Activated naive CD8-positive, alpha-beta T cell (primary cell): ENCODE results near the gene SLC25A13.

Experiments used
- H3K27ac Mint-ChIP-seq: one replicate; pipeline ENCODE4 v1.8.0; 2021; ENCODE audit warnings: mixed read lengths
- H3K27me3 Mint-ChIP-seq: one replicate; pipeline ENCODE4 v1.8.0; 2021; ENCODE audit warnings: mixed read lengths
- H3K36me3 Mint-ChIP-seq: one replicate; pipeline ENCODE4 v1.8.0; 2021; ENCODE audit warnings: mixed read lengths
- H3K4me1 Mint-ChIP-seq: one replicate; pipeline ENCODE4 v1.8.0; 2021; ENCODE audit warnings: low read depth, mixed read lengths
- H3K4me3 Mint-ChIP-seq: one replicate; pipeline ENCODE4 v1.8.0; 2021; ENCODE audit warnings: mild to moderate bottlenecking, mixed read lengths
- H3K9me3 Mint-ChIP-seq: one replicate; pipeline ENCODE4 v1.8.0; 2021; ENCODE audit warnings: low read depth, mixed read lengths

SLC25A13 gene

DNA sequence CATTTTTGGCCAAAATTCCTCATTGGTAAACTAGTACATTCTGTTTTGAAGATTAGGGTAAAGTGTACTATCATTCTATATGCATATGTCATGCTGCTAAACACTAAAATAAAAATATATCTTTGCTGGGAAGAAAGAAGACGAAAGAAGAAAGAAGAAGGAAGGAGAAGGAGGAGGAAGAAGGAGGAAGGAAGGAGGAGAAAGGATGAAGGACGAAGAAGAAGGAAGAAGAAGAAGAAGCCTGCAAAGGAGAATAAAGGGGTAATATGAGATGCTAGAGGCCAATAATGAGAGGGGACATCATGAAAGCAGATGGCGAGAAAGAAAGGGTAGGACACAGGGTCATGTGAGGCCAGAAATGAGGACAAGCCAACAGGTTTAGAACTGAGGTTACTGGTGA lies 8.0 kb downstream of the SLC25A13 start:
- H3K4me1 Mint-ChIP-seq = peaks cover 35% of the 10 kb centered on the region
- peaks cover 10% of the 10 kb centered on the region for H3K36me3 Mint-ChIP-seq
- no peaks in the 10 kb centered on the region for H3K9me3 Mint-ChIP-seq
- no peak overlapping the region for H3K27ac Mint-ChIP-seq
- no peaks in the 10 kb centered on the region for H3K27me3 Mint-ChIP-seq
- H3K4me3 Mint-ChIP-seq = no peak overlapping the region

DNA sequence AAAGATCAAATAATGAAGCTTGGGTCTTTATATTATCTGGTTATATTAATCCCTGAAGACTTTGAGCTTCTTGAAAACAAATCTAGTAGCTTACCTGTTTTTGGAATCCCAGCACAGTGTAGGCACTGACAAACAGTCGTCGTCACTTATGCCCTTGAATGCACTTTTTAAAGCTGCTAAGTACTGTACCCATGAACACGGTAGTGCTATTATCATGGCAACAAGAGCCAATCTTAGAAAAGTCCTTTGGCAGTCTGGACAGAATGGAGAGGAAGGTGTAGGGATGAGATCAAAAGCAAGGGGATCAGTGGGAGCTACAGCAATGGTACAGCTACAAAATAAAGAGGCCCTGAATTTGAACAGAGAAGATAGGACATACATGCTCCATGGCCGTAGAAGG lies 9.4 kb downstream of the SLC25A13 start:
- H3K9me3 Mint-ChIP-seq = no peaks in the 10 kb centered on the region
- no peaks in the 10 kb centered on the region for H3K27me3 Mint-ChIP-seq
- peaks cover 11% of the 10 kb centered on the region for H3K36me3 Mint-ChIP-seq
- H3K27ac Mint-ChIP-seq = no peak overlapping the region
- peaks cover 38% of the 10 kb centered on the region for H3K4me1 Mint-ChIP-seq
- H3K4me3 Mint-ChIP-seq = no peak overlapping the region

DNA sequence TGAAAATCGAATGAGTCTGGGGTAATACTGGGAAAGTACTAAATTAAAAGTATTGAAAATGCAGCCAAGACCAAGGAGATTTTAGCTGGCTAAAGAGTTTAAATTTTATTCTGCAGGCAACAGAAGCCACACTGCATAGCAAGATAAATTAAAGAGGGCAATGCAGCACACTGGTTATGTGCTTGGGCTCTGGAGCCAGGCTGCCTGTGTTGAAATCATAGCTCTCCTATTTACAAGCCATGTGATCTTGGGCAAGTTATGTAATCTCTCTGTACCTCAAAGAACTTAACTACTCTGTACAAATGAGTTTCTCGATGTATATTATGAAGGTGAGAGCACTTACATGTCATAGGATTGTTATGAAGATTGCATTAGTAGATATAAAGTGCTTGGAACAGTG lies 9.9 kb downstream of the SLC25A13 start:
- peaks cover 38% of the 10 kb centered on the region for H3K4me1 Mint-ChIP-seq
- no peaks in the 10 kb centered on the region for H3K27me3 Mint-ChIP-seq
- no peaks in the 10 kb centered on the region for H3K9me3 Mint-ChIP-seq
- no peak overlapping the region for H3K27ac Mint-ChIP-seq
- H3K36me3 Mint-ChIP-seq = peaks cover 11% of the 10 kb centered on the region
- H3K4me3 Mint-ChIP-seq = no peak overlapping the region

DNA sequence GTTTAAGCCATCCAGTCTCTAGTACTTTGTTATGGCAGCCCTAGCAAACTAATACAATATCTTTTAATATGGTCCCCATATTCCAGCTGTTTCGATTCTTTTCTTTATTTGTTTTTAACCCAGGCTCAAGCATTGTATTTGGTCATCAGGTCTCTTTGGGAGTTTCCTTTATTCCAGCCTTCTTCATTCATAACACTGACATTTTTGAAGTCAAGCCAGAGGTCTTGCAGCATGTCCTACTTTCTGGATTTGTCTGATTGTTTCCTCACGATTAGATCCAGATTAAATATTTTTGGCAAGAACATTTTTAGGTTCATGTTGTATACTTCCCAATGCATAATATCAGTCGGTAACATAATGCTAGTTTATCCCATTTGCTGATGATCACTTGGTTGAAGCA lies 11.8 kb downstream of the SLC25A13 start:
- Mint-ChIP-seq H3K36me3 (peaks cover 8% of the 10 kb centered on the region), H3K9me3 (no peaks in the 10 kb centered on the region), H3K27ac (no peak overlapping the region), H3K4me3 (no peak overlapping the region), H3K27me3 (no peaks in the 10 kb centered on the region), H3K4me1 (peaks cover 39% of the 10 kb centered on the region)

GRCh38 chr7:96308950-96309263 lies 13.0 kb downstream of the SLC25A13 start:
- Mint-ChIP-seq H3K9me3 (no peaks in the 10 kb centered on the region), H3K27me3 (no peaks in the 10 kb centered on the region), H3K4me3 (no peak overlapping the region), H3K36me3 (peaks cover 11% of the 10 kb centered on the region), H3K27ac (no peak overlapping the region), H3K4me1 (peaks cover 44% of the 10 kb centered on the region)

DNA sequence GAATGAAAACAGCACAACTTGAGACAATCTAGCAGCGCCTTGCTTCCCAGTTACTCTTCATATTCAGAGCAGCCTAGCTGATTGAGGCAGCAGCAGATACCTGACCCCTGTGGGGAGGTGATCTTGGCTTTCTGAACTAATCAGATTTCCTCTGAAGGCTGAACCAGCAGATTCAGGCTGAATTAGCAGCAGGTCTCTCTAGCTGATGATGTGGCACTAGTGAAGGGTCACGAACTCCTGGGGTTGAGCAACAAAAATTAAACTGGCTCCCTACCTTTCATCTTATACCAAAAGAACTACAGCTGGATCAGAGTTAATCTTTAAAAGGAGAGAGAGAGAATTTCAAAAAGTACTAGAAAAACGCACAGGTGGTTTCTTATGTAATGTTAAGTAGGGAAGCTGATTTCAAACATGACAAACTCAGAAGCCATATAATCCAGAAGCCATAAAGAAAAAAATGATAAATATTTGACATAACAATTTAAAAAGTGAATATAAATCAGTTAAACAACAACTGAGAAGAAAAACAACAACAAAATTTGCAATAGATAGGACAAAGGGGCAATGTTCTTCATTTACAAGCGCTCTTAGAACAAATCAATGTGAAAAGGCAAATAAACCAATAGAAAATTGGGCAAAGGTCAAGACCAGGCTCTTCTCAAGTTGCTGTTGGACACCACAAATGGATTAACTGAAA lies 13.5 kb downstream of the SLC25A13 start:
- peaks cover 48% of the 10 kb centered on the region for H3K4me1 Mint-ChIP-seq
- no peak overlapping the region for H3K27ac Mint-ChIP-seq
- H3K4me3 Mint-ChIP-seq = no peak overlapping the region
- H3K27me3 Mint-ChIP-seq = no peaks in the 10 kb centered on the region
- H3K9me3 Mint-ChIP-seq = no peaks in the 10 kb centered on the region
- H3K36me3 Mint-ChIP-seq = peaks cover 11% of the 10 kb centered on the region

DNA sequence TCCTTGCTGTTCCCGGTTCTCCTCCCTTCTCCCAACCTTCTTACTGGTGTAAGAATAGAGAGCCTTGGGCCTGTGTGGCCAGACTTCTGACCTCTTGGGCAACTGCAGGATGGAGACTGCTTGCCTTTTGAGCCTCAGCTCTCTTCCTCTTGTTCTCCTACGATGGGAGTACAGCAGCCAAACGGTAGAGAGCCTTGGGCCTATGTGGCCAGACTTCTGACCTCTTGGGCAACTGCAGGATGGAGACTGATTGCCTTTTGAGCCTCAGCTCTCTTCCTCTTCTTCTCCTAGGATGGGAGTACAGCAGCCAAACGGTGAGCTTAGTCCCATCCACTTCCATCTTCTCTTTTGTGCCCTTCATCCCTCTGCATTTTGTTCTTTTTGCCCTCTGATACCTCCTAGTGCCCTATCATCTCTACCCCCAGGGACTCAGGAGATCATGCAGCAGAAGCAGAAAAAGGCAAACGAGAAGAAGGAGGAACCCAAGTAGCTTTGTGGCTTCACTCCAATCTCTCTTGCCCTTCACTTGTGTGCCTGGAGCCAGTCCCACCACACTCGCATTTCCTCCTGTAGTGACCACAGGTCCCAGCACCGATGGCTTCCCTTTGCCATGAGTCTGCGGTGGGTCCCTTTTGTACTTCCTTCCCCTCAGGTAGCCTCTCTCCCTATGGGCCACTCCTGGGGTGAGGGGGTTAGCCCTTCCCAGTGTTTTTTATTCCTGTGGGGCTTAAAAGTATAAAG lies 15.3 kb downstream of the SLC25A13 start:
- H3K27me3 Mint-ChIP-seq = no peaks in the 10 kb centered on the region
- peaks cover 52% of the 10 kb centered on the region for H3K4me1 Mint-ChIP-seq
- no peaks in the 10 kb centered on the region for H3K9me3 Mint-ChIP-seq
- no peak overlapping the region for H3K4me3 Mint-ChIP-seq
- H3K36me3 Mint-ChIP-seq = peaks cover 11% of the 10 kb centered on the region
- H3K27ac Mint-ChIP-seq = no peak overlapping the region

DNA sequence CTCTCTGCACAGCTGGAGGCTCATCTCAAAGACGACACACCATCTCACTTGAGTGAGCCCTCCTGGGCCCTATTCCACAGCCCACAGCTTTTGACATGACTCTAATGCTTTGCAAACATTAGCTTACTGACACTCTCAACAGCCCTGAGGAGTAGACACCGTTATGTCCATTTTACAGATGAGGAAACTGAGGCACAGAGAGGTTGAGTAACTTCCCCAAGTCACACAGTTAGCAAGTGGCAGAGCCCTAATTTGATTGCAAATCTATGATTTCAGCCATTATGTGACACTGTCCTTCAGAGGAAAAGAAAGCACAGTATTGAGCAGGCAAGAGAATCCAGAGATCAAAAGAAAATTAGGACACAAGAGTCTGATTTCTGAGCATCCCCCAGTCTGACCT lies 16.0 kb downstream of the SLC25A13 start:
- no peaks in the 10 kb centered on the region for H3K9me3 Mint-ChIP-seq
- H3K27ac Mint-ChIP-seq = no peak overlapping the region
- no peak overlapping the region for H3K4me3 Mint-ChIP-seq
- H3K36me3 Mint-ChIP-seq = peaks cover 11% of the 10 kb centered on the region
- H3K27me3 Mint-ChIP-seq = no peaks in the 10 kb centered on the region
- peaks cover 50% of the 10 kb centered on the region for H3K4me1 Mint-ChIP-seq

GRCh38 chr7:96304573-96304972 lies 17.3 kb downstream of the SLC25A13 start:
- H3K9me3 Mint-ChIP-seq = no peaks in the 10 kb centered on the region
- peaks cover 51% of the 10 kb centered on the region for H3K4me1 Mint-ChIP-seq
- no peaks in the 10 kb centered on the region for H3K27me3 Mint-ChIP-seq
- peak overlapping the region; percentile 87 for H3K27ac Mint-ChIP-seq
- peaks cover 11% of the 10 kb centered on the region for H3K36me3 Mint-ChIP-seq
- peak overlapping the region; percentile 9 for H3K4me3 Mint-ChIP-seq

- H3K4me3 Mint-ChIP-seq = peak overlapping the region; percentile 9
- H3K27ac Mint-ChIP-seq = peak overlapping the region; percentile 87
These were observed 18.0 kb downstream of the SLC25A13 start for GRCh38 chr7:96303686-96304443.

DNA sequence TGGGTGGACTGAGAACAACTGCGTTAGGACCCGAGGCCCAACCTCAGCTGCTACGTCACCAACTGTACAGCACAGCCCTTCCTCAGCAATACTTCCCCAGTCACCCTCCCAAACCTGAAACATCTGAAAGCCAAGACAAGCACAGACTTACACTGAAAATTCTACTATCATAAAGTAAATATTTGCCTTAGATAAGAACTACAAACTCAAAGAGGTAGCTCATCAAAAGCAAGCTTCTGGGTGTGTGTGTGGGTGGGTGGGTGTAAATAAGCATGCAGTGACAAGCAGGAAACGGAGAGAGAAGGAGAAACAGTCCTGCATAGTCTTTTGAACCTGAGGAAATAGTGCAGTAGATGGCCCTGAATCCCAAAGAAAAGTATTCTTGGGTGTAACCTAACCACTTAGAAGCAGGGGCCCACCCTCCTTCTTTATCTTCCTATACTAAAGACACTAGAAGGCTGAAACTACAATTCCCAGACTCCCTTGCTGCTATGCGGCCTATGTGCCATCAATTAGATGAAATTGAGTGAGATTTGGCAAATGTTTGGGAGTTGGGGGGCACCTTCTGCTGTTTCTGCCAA lies 18.7 kb downstream of the SLC25A13 start:
- H3K4me1 Mint-ChIP-seq = peaks cover 42% of the 10 kb centered on the region
- H3K9me3 Mint-ChIP-seq = no peaks in the 10 kb centered on the region
- H3K4me3 Mint-ChIP-seq = no peak overlapping the region
- peaks cover 6% of the 10 kb centered on the region for H3K36me3 Mint-ChIP-seq
- H3K27ac Mint-ChIP-seq = peak overlapping the region; percentile 87
- H3K27me3 Mint-ChIP-seq = no peaks in the 10 kb centered on the region

More at GRCh38 chr7:96303686-96304443, 18.0 kb downstream of the SLC25A13 start:
- Mint-ChIP-seq H3K4me1 (peaks cover 46% of the 10 kb centered on the region), H3K36me3 (peaks cover 11% of the 10 kb centered on the region), H3K27me3 (no peaks in the 10 kb centered on the region), H3K9me3 (no peaks in the 10 kb centered on the region)

- Mint-ChIP-seq H3K27me3 (no peaks in the 10 kb centered on the region), H3K4me1 (peaks cover 40% of the 10 kb centered on the region), H3K36me3 (peaks cover 6% of the 10 kb centered on the region), H3K4me3 (no peak overlapping the region), H3K9me3 (no peaks in the 10 kb centered on the region), H3K27ac (no peak overlapping the region)
These were observed 20.9 kb downstream of the SLC25A13 start for GRCh38 chr7:96300986-96301385.

DNA sequence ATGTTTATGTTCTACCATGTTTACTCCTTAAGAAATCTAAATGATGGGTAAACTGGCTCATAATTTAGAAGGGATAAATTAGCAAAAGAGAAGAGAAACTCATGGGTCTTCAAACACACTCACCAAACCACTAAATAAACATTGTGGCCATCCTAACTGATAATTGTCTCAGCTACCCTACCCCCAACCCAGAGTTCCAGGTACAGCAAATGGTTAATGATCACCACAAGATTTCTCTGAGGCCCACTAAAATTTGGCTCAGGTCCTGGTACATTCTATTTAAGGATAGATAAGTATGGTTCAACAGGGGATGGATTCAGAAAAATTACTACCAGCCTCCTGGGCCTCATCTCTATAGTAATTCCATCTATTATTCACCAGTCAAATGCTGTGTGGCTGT lies 21.4 kb downstream of the SLC25A13 start:
- peaks cover 8% of the 10 kb centered on the region for H3K36me3 Mint-ChIP-seq
- H3K4me3 Mint-ChIP-seq = no peak overlapping the region
- no peaks in the 10 kb centered on the region for H3K27me3 Mint-ChIP-seq
- peaks cover 36% of the 10 kb centered on the region for H3K4me1 Mint-ChIP-seq
- H3K9me3 Mint-ChIP-seq = no peaks in the 10 kb centered on the region
- no peak overlapping the region for H3K27ac Mint-ChIP-seq

DNA sequence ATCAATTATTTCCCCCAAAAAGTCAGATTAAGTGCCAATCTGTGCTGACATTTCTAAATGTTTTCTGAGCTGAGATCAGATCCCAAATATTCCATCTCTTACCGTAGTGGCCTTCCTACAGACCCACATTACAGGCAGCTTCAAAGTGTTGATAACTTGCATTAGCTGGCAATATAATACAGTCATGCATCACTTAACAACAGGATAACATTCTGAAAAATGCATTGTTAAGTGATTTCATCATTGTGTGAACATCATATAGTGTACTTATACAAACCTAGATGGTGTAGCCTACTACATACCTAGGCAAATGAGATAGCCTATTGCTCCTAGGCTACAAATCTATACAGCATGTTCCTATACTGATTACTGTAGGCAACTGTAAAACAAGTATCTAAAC lies 22.4 kb downstream of the SLC25A13 start:
- peaks cover 32% of the 10 kb centered on the region for H3K4me1 Mint-ChIP-seq
- H3K36me3 Mint-ChIP-seq = peaks cover 14% of the 10 kb centered on the region
- no peak overlapping the region for H3K27ac Mint-ChIP-seq
- no peak overlapping the region for H3K4me3 Mint-ChIP-seq
- no peaks in the 10 kb centered on the region for H3K27me3 Mint-ChIP-seq
- no peaks in the 10 kb centered on the region for H3K9me3 Mint-ChIP-seq

DNA sequence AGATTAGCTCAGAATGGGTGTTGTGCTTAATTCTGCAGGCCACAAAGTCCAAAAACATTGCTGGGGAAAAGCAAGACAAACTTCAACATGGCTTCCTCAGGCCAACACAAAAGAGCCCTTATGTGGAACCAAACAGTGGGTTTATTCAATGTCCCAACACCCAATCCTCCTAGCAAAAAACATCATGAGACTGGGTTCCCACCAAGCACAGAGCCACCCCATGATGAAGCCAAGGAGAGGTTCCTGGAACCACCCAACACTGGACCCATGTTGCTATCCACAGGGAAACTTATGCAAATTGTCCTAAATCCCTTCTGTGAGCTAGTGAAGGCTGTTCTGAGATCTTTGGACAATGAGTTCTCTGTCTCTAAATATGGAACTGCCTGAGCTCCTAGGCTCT lies 24.0 kb downstream of the SLC25A13 start:
- Mint-ChIP-seq H3K4me1 (peaks cover 16% of the 10 kb centered on the region), H3K4me3 (no peak overlapping the region), H3K27ac (no peak overlapping the region), H3K27me3 (no peaks in the 10 kb centered on the region), H3K9me3 (no peaks in the 10 kb centered on the region), H3K36me3 (peaks cover 12% of the 10 kb centered on the region)
